Vagina (tissue), 2 donors: ENCODE measurements around the gene PRPF38B.

Source experiments
- POLR2AphosphoS5 ChIP-seq, 2 donors: sonication (generic); formaldehyde crosslinking; IDR thresholded peaks; one replicate each; pipeline ENCODE4 v1.9.0; 2017; ENCODE audit warnings: antibody characterized with exemption in 2 of 2, mild to moderate bottlenecking in 2 of 2, low read depth in 1 of 2; ENCODE audit not compliant: insufficient read depth in 1 of 2
- TF ChIP-seq, protein P1 (sequence below), 3 experiments: fragments of 450-650 bp in 2 of 3; fragments of 200-600 bp in 1 of 3; sonication (generic) in 1 of 3; IDR thresholded peaks; one replicate each; pipeline ENCODE4 v1.5.1; 2017 to 2019; ENCODE audit warnings: antibody characterized with exemption in 3 of 3, mild to moderate bottlenecking in 2 of 3, moderate library complexity in 2 of 3

DNA sequence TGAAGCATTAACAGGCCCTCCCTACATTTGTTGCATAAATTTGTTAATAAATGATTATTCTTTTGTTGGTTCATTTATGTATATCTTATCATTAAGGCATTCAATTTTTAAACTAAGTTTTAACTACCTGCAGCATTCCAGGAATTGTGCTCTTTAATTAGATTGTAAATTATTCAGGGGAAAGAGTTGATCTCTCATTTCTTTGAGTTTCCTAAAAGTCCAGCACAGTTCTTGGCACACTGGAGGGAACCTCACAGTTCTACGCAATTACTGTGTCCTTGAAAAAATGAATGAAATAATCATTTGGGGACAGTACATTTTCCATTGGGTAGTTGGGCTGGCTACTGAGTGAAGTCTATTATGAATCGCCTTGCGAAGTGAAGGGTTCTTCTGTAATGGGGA lies 53.9 kb downstream of the PRPF38B start:
- TF ChIP-seq, protein P1, sequence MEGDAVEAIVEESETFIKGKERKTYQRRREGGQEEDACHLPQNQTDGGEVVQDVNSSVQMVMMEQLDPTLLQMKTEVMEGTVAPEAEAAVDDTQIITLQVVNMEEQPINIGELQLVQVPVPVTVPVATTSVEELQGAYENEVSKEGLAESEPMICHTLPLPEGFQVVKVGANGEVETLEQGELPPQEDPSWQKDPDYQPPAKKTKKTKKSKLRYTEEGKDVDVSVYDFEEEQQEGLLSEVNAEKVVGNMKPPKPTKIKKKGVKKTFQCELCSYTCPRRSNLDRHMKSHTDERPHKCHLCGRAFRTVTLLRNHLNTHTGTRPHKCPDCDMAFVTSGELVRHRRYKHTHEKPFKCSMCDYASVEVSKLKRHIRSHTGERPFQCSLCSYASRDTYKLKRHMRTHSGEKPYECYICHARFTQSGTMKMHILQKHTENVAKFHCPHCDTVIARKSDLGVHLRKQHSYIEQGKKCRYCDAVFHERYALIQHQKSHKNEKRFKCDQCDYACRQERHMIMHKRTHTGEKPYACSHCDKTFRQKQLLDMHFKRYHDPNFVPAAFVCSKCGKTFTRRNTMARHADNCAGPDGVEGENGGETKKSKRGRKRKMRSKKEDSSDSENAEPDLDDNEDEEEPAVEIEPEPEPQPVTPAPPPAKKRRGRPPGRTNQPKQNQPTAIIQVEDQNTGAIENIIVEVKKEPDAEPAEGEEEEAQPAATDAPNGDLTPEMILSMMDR (IDR thresholded peaks at IDR 0.05) = no peak
- no peak for TF ChIP-seq POLR2AphosphoS5 (IDR thresholded peaks at IDR 0.05; ENCODE audit: insufficient read depth in 1 of 2, low read depth in 1 of 2)
